GM18498 (cell line): ENCODE results near the gene MORN1.
"Not testable (repeated sequence)": the region's sequence is repeated elsewhere in the genome, so short reads cannot be mapped to it uniquely, and the experiment has no call there.

ENCODE experiments used
- ATAC-seq: cut with Tn5 transposase; IDR thresholded peaks from one replicate; pipeline ENCODE4 v1.9.1; 2021; ENCODE audit warnings: mild to moderate bottlenecking, moderate library complexity; ENCODE audit not compliant: unreplicated experiment

The MORN1 gene

DNA sequence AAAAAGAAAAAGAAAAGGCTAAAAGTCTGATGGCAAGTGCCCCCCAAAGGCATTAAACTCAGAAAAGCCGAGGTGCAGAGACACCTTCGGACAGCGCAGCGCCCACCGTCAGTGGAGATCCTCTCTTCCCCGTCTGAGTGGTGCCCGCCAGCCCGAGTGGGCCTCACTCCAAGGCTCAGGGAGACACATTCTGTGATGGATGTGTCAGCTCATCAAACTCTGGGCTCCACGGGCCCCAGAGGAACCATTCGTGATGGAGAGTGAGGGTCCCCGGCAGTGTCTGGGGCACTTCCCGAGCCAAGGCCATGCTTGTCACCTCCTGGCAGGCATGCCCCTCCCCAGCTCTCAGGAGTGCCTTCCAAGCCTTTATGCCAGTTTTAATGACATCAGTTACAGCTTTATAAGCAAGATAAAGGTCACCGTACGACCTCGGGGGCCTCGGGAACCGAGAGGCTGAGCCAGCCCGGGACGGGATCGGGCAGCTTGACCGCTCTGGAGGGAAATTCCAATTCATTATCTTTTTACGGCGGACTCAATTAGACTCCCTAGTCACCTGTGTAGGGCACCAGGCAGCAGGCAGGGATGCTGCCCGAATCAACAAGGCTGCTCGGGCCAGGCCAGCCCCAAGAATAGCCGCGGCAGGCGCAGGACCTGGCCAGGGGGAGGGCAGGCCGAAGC lies 49.5 kb downstream of the MORN1 start:
- no peak for ATAC-seq

DNA sequence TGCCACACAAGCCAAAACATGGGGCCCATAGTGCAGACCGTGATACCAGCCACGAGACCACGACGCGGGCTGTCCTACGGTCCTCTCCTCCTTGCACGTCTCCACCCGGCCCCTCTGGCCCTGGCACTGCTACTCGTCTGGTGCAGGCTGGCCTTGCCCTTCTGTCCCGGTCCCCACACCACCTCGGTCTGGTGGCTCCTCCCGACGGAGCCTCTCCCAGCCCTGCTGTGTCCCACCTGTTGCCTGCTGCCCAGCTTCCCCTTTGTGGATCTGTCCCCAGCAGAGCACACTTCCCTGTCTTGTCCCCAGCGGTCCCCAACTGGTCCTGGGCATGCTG lies 50.5 kb downstream of the MORN1 start:
- no peak for ATAC-seq

DNA sequence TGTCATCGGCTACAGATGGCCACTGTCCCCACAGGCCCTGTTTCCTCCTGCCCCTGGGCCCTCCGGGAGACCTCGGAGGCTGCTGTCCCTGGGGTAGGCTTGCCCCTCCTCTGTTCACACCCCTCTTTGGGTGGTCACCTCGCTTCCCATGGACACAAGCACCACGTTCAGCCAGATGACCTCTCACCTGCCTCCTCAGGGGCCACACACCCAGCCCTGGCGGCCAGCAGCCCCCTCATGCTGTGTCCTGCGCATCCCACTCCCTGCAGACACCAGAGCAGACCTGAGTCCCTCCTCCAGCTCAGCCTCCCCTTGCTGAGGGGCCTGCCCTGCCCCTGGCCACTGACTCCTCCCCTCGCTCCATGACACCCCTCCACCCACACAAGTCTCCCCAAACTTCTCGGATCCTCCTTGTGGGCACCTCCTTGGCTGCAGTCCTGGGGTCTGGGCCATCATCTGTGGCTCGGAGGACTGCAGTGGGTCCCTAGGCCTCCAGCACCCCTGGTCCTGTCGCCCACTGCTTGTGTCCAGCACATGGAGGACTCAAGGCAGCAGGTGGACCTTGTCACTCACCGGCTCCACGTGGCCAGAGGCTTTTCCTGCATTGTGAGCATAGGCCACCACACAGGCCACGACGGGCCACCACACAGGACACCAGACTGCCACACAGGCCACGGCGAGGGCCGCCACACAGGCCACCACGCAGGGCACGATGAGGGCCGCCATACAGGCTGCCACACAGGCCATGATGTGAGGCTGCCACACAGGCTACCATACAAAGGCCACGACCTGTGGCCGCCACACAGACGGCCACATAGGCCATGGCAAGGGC lies 51.1 kb downstream of the MORN1 start:
- ATAC-seq = no peak

DNA sequence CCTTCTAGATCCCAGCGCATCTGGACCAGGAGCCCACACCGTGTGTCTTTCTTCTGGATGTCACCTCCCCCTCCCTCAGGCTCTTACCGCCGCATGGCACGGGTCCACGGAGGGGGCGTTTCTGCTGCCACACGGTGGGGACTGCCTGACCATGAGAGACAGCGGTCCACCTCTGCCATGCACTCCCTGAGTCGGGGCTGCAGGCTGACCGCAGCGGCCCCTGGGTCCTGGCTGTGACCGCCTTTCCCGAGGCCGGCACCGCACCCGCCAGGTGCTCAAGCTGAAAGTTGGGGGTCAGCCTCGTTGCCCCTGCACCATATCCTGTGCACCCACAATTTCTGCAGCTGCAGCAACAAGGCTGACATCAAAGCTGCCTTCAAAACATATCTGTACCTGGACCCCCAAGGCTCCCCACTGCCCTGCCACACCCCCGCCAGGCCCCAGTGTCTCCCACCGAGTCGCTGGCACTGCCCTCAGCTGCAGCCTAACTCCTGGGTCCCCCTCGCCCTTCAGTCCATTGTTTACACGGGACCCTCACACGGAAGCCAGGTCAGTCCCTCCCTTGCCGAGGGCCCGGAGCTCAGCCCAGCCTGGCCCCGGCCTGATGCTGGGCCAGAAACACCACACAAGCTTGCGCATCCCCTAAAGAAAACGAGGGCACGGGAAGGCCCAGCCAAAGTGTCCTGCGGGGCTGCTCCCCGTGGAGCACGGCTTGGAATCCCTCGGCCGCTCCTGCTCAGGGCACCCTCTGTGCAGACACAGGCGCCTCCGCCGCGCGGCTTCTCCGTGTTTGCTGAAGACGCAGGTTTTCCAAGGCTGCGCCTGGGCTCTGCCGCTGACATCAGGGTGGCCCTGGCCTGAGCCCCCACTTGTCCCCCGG lies 51.9 kb downstream of the MORN1 start:
- ATAC-seq = no peak

DNA sequence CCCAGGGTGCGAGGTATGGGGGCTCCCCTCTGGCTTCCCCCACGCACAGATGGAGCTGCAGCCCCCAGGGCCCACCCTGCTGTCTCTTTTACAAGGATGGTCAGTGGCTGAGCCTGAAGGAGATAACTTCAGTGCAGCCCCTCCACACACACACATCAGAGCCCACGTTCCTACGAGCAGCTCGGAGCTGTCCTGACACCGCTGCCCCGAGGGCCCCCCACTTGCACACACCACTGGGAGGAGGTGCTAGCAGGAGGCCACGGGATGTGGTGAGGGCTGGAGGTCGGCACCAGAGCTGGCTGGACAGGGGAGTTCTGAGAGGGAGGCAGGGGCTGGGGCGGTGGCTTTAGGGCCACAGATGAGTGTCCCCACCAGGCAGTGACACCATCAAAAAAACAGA lies 53.9 kb downstream of the MORN1 start:
- no peak for ATAC-seq

DNA sequence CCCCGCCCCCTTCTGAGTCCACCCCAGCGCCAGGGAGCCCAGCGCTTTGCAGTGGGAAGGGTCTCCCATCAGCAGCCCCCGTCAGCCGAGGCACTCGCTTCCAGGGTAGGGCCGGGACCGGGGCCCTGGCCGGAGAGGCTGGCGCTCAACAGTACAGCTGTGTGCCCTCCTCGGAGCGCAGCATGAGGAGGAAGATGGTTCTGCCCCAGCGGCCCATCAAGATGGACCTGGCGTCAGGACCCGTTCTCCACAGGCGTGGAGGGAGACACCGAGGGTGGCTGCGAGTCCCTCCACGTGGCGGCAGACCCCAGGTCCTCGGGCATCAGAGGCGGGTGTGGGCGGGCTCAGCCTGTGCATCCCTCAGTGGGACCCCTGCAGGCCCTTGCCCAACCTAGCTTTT lies 54.3 kb downstream of the MORN1 start:
- ATAC-seq = no peak

DNA sequence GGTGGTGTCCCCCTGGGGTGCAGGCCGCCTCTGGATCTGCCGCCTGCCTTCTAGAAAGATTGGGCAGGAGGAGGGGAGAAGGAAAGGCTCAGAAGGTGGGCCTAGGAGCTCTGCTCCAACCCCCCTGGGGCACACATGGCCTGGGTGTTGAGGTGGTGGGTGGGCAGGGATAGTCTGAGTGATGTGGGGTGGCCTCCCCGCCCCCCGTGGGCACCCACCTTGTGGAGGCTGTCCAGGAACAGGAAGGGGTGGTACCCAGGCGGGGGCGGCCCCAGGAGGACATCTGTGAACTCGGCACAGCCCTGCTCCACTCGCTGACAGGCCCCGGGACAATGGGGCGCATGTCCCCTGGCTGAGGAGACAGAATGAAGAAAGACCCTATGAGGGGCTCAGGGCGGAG lies 54.9 kb downstream of the MORN1 start:
- ATAC-seq = no peak

DNA sequence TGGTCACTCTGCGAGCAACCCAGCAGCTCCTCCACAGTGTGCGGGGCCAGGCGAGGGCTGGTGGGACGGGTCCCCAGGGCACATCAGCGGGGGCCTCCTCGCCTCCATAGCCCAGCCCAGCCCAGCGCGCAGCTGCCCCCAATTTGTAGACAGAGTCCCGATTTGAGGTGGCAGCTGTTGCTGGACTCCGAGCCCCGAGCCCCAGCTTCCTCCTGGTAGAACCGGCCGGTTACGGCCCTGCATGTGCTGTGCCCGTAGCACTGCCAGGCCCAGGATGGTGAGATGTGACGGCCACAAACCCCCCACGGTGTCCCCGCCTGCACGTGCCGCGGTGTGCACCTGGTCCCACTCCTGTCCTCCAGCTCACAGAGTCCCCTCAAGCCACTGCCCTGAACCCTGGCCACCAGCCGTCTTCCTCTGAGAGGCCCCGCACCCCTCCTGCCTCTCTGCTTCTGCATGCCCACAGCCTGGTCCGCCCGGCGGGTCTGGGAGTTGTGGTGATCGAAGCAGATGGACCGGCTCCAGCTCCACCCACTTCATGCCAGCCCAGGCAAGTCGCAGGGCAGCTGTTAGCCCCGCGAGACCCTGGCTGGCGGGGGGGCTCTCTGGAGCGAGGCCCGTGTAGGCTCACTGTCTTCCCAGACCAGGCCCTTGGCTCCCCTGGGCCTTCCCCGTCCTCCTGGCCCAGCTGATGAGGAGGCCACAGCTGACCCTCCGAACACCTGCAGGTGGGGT lies 55.5 kb downstream of the MORN1 start:
- ATAC-seq = no peak

DNA sequence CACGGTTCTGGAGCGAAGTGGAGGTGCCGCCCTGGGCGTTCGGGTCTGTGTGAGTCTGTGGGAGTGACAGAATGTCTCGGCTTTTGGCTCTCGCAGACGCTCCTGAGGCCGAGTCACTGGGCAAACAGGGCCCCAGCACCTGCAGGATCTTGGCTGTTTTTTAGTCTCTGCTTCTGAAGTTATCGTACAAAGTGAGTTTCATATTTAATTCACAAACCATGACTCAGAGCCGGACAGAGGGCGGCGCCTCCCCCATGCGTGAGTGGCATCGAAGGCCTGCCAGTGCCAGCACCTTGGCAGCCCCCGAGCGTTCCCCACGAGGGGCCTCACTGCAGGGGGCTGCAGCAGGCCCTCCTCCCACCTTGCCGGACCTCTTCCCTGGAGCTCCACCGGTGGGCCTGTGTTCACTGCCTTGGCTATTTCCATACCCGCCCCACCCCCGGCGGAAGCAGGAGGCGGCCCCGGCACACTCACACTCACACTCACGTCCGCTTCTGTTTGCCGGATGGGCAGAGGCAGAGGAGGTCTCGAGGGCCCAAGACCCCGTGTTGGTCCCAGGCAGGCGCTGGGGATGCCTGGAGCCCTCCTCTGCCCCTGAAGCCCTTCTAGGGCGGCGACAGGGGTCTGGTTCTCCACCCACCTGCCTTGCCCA lies 56.3 kb downstream of the MORN1 start:
- no peak for ATAC-seq

DNA sequence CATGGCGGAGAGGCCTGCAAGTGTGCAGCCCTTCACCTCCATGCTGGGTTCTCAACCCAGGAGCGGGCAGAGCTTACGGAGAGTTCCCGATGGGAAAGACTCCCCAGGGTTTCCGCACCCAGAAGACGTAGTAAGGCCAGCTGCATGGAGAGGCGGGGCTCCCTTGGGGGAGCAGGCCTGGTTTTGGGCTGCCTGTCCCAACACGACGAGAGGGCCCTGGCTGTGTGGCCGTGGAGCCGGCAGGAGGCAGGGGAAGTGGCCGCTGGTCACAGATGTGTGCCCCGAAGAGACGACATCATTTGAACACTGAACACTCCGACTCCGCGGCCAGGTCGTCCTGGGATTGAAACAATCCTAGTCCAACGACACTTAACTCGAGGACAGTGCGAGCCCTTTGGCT lies 57.0 kb downstream of the MORN1 start:
- ATAC-seq = no peak

DNA sequence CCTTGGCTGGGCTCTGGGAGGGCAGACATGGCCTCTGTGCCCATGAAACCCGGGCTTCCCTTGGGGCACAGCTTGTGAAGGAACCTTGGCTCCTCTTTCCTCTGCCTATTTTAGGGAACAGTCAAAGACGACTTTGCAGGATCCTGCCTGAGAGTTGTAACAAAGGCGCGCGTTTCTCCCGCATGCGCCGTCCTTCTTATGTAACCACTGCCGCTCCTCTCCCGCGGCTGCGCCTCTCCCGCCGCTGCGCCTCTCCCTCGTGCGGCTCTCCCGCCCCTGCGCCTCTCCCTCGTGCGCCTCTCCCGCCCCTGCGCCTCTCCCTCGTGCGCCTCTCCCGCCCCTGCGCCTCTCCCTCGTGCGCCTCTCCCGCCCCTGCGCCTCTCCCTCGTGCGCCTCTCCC lies 59.8 kb downstream of the MORN1 start:
- ATAC-seq = not testable (repeated sequence)

DNA sequence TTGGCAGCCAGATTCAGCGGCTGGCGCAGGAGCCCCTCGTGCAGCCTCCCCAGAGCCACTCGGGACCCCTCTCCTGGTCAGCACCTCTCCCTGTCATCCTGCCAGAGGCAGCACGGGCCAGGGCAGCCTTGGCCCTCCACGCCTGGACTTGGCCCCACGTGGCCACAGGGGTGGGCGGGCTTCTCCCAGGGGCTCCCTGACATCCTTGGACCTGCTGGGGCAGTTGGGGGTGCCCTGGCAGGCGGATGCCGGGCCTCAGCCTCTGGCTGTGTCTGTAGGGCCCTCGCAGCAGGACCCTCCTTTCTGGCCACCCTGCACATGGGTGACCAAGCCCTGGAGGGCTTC lies 60.2 kb downstream of the MORN1 start:
- ATAC-seq = no peak

DNA sequence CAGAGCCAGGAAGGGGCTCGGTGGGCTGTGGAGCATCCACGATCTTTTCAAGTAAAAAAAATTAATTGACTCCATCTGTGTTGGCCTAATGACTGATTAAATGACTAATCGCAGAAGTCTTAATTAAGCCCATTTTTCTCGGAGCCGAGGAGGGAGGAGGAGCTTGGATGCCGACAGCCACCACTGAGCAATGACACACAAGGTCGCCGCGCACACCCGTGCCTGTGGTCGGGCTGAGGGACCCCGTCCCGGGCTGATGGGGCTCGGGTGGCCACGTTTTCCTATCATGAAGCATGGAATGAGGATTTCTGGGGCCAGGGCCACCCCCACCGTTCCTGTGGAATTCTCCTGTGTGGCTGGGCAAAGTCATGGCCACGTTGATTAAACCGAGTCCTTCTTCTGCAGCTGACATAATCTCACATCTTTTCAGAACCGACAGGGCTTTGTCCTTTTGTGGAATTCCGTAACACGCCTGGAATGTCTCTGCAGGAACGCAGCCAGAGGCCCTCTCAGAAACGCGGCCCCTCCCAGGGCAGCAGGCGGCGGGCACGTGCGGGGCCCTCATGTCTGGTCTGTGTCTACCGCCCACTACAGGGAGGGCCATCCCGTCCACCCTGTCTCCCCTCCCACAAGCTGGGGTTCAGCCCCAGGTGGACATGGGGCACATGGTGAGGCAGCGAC lies 60.7 kb downstream of the MORN1 start:
- ATAC-seq = no peak

DNA sequence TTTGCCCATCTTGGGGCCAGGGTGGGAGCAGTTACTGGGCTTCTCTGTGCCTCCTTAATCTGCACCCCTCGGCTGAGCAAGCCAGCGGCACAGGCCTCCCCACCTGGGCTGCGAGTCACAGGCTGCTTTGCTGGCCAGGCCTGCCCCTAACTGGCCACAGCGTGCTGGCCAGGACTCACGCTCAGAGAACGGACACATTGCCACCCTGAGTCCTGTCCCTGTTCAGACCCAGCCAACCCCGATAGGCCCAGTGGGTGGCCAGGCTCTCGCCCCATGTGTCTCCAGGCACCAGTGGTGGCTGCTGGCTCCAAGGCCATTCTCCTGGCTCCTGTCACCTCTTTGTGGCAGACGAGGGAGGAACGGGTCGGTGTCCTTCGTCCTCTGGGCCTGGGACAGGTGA lies 61.3 kb downstream of the MORN1 start:
- no peak for ATAC-seq

DNA sequence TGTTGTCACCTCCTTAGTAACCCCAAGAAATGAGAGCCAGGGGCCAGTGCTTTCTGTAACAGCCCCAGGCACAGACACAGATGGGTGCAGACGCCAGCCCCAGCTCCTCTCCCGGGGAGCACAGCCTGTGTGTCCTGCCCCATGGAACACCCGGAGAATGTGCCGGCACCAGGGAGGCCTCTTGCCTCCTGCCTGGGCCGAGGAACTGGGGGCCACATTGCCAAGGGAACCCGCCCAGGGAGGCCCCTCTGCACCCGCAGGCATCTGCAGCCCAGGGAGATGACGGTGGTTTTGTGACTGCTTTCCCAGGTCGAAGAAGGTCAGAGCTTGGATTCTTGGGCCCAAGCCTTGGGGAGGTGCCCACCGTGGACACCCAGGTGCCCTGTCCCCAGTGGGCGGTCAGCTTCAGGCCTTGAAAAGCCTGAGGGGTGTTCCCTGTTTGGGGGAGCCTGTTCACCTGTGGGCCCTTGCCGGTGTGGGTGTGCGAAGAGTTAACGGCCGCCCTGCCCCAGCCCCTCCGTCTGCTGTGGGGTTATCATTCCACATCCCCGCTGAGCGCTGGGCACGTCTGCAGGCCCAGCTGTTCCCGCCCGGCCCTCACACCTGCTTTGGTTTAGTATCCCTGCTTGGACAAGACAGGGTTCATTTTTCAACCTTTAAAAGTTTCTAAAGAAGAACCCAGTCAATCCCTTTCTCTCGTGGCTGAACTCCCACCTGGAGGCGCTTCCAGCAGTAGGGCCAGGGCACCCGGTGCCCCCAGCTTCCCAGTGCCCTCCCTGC lies 62.5 kb downstream of the MORN1 start:
- ATAC-seq = no peak

DNA sequence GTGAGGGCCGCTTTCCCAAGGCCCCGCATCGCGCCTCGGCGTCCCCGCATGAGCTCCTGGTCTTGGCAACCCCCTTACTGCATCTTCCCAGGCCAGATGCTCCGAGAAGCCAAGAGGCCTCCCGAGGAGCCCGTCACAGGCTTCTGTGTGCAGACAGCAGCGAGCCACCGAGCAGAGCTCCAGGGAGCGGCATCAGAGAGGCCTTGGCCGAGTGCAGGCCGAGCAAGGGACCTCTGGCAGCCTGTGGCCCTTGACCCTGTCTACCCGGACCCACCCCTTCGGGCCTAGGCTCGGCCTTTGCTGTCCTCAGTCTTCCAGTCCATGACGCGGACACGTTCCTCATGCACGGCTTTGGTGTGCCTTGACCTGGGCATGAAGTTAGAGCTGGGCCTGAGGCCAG lies 63.5 kb downstream of the MORN1 start:
- ATAC-seq = no peak

DNA sequence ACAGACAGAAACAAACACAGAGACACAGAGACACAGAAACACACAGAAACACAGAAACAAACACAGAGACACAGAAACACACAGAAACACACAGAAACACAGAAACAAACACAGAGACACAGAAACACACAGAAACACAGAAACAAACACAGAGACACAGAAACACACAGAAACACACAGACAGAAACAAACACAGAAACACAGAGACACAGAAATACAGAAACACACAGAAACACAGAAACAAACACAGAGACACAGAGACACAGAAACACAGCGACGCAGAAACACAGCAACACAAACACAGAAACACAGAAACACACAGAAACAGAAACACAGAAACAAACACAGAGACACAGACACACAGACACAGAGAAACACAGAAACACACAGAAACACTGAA lies 64.2 kb downstream of the MORN1 start:
- ATAC-seq = not testable (repeated sequence)

DNA sequence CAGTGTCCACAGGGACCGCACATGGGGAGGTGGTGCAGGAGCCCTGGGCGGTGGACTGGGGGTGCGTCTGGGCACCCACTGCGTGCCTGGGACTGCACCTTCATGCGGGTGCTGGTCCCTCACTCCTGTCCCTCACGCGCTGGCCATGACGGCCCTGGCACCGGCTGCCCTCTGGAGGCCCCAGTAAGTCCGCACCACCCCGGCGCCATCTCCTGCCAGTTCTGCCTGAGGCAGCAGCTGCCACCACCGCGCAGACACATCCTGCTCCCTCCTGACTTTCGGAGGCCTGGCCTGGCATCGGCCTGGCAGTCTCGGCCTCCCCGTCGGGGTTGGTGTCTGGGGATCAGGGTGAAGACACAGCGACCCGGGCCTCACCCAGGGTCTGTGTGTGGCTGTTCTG lies 64.8 kb downstream of the MORN1 start:
- no peak for ATAC-seq
